Ascending aorta (tissue), 2 donors: ENCODE measurements around the gene WRNIP1. TPM values are rescaled to one million over a fixed set of nuclear protein-coding genes. Genes with fewer than 3 reads are reported as not detected.

ENCODE experiments used
- DNase-seq, 2 donors: peaks; one replicate each; pipeline ENCODE4 v3.0.0-alpha.2; 2019; ENCODE audit warnings: low spot score in 2 of 2
- H3K27ac ChIP-seq, 2 donors: fragments of 200-600 bp; sonication (generic); one replicate each; pipeline ENCODE4 v1.5.1; 2016 to 2017; ENCODE audit warnings: mild to moderate bottlenecking in 1 of 2
- H3K27me3 ChIP-seq: fragments of 200-600 bp; sonication (generic); one replicate; pipeline ENCODE4 v1.5.1; 2017
- H3K36me3 ChIP-seq, 2 donors: fragments of 200-600 bp; sonication (generic); one replicate each; pipeline ENCODE4 v1.5.1; 2016
- H3K4me1 ChIP-seq, 2 donors: fragments of 200-600 bp; sonication (generic); one replicate each; pipeline ENCODE4 v1.5.1; 2016 to 2017; ENCODE audit warnings: mild to moderate bottlenecking in 1 of 2
- H3K4me3 ChIP-seq, 2 donors: fragments of 200-600 bp; sonication (generic); one replicate each; pipeline ENCODE4 v1.5.1; 2016 to 2017; ENCODE audit warnings: mild to moderate bottlenecking in 1 of 2
- H3K9me3 ChIP-seq, 2 donors: fragments of 200-600 bp; sonication (generic); one replicate each; pipeline ENCODE4 v1.5.1; 2016
- intact Hi-C: fragments of 100-400 bp; cut with DNase I; formaldehyde crosslinking; loops from one replicate; pipeline ENCODE4 v1.15.1; 2023
- total RNA-seq: library from RNA; depleted of rRNA; stranded (reverse); fragments of >200 nt; gene quantifications from one replicate; pipeline ENCODE4 v1.1.0, GENCODE V29; 2016
- TF ChIP-seq, protein P1 (sequence below), 3 experiments: fragments of 200-600 bp in 2 of 3; fragments of 450-650 bp in 1 of 3; sonication (generic) in 2 of 3; IDR thresholded peaks; one replicate each; pipeline ENCODE4 v1.5.1; 2016 to 2019; ENCODE audit warnings: antibody characterized with exemption in 3 of 3, mild to moderate bottlenecking in 1 of 3, moderate library complexity in 1 of 3

Gene WRNIP1
- 100 TPM for total RNA-seq

DNA sequence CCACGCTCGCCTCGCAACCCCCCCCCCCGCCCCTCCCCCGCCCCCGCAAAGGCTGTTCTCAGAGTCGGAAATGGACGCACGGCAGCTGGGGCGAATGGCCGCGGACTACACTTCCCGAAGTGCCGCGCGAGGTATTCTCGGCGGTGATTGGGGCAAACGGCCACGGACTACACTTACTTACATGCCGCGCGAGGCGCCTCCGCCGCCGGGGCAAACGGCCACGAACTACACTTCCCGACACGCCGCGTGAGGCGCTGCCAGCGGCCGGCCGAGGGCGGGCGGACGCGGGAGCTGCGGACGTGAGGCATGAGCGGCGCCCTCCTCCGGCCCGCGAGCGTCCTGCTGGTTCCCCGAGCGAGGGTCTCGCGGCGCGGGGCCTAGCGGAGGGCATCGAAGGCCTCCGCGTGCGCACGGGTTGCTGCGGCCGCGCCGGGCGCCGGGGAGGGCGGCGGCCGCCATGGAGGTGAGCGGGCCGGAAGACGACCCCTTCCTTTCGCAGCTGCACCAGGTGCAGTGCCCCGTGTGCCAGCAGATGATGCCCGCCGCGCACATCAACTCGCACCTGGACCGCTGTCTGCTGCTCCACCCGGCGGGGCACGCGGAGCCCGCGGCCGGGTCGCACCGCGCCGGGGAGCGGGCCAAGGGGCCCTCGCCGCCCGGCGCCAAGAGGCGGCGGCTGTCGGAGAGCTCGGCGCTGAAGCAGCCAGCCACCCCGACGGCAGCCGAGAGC is at the start of gene WRNIP1:
Gene WRNIP1 (plus strand): TSS at position 228 of the 730 bp plus-strand sequence. CDS start 230 bp downstream, at position 458.
- Histone ChIP-seq H3K4me3 (peak within 1 kb of the TSS; percentile 93), H3K27me3 (no peaks in the 10 kb centered on the region), H3K36me3 (peaks cover 0 to 2% of the 10 kb centered on the region in 2 donors), H3K4me1 (peaks cover 6 to 17% of the 10 kb centered on the region in 2 donors), H3K9me3 (no peaks in the 10 kb centered on the region), H3K27ac (peak within 1 kb of the TSS; percentile 92 to 99)
- intact Hi-C loops = loop anchor here (1.0 to 5.0 kb wide), 5 partner anchors 25 to 302 kb away; partner anchors contain the start of genes RIPK1 and SERPINB1
- TF ChIP-seq, protein P1, sequence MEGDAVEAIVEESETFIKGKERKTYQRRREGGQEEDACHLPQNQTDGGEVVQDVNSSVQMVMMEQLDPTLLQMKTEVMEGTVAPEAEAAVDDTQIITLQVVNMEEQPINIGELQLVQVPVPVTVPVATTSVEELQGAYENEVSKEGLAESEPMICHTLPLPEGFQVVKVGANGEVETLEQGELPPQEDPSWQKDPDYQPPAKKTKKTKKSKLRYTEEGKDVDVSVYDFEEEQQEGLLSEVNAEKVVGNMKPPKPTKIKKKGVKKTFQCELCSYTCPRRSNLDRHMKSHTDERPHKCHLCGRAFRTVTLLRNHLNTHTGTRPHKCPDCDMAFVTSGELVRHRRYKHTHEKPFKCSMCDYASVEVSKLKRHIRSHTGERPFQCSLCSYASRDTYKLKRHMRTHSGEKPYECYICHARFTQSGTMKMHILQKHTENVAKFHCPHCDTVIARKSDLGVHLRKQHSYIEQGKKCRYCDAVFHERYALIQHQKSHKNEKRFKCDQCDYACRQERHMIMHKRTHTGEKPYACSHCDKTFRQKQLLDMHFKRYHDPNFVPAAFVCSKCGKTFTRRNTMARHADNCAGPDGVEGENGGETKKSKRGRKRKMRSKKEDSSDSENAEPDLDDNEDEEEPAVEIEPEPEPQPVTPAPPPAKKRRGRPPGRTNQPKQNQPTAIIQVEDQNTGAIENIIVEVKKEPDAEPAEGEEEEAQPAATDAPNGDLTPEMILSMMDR (IDR thresholded peaks at IDR 0.05) = peak; percentile 47 to 93 (median 58)
- DNase-seq = peak; percentile 98 to 100

DNA sequence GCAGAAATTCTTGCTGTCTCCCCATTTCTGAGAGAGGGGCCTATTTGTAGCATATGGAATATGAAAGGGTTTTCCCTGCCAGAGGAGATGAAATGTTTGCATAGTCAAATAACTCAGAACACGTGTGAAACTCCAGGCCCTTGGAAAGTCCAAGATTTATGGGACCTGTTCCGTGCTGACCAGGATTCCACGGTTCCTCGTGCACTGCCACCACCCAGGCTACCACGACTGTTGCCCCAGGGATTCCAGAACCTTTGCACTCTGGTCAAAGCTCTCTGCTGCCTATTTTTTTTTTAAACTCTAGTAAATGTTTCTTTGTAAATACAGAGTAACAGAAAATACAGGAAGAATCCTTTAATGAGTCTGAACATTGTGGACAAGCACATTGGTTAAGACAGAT is 49.5 kb upstream of the WRNIP1 start:
- H3K27me3 ChIP-seq = no peaks in the 10 kb centered on the region
- no peak overlapping the region for H3K27ac ChIP-seq
- intact Hi-C loops = no loop called here
- DNase-seq = no peak
- no peaks in the 10 kb centered on the region for H3K36me3 ChIP-seq
- TF ChIP-seq, protein P1 (IDR thresholded peaks at IDR 0.05) = no peak
- H3K9me3 ChIP-seq = no peaks in the 10 kb centered on the region
- no peak overlapping the region for H3K4me3 ChIP-seq
- no peaks in the 10 kb centered on the region for H3K4me1 ChIP-seq

DNA sequence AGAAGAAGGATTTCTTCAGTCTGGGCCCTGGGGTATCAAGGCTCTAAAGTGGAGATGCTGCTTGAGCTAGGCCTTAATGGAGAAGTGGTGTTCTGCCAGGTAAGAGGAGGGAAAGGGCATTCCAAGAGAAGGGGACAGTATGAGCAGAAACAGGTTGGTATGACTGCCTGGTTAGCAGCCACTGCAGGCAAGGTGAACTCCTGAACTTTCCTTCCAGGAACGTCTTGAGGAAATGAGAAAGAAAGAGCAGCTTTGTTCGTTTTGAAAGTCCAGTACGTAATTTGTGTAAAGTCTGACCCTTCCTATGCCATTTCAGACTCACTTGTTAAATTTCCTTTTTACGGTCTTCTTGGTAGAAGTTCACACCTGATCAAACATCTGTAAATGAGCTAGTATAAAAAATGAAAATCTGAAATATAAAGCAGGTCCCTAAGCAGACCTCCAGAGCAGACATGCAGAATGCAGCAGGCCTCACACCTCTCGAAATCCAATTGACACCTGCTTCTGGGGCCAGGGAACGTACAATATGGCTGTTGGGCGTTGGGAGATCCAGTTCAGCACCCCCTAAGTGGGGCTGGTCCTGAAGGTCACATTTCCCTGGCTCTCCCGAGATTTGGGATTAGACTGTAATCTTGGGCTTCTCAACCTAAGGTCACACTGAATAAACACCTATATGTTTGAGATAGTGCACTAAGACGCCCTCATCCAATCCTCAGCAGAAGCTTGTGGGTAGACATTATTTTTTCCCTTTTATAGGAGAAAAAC is 48.1 kb upstream of the WRNIP1 start:
- H3K27ac ChIP-seq = no peak overlapping the region
- no peaks in the 10 kb centered on the region for H3K9me3 ChIP-seq
- TF ChIP-seq, protein P1 (IDR thresholded peaks at IDR 0.05) = no peak
- no peaks in the 10 kb centered on the region for H3K36me3 ChIP-seq
- intact Hi-C loops = no loop called here
- H3K27me3 ChIP-seq = no peaks in the 10 kb centered on the region
- H3K4me1 ChIP-seq = no peaks in the 10 kb centered on the region
- no peak for DNase-seq
- H3K4me3 ChIP-seq = no peak overlapping the region

DNA sequence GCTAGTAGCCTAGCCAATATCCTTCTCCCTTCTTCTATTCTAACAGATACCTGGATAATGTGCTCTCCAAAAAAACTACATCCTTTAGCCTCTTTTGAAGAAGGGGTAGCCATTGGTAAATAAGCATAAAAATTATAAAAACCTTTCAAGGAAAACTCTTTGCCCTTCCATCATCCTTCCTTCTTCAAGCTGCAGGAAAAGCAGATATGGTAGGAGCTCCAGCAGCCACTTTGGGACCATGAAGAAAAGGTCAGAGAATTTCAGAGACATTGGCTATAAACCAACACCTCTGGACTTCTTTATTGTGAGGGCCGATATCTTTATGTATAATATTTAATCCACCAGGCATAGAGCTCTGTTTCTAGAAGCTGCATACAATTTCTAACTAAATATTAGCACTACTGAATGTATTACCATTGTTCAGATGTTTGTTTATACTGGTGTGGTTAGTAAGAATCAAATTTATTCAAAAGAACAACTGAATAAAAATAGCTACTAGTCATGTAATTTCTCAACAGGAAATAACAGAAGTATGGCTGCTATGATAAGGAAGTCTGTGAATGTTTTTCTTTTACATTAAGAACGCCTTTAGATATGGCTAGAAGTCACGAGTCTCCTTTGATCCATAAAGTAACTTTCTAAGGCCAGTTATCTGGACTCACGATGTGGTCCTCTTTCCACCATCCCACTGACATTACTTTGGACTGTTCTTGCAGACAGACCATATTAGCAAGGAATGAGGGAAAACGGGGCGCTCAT is 46.7 kb upstream of the WRNIP1 start:
- DNase-seq = no peak
- intact Hi-C loops = no loop called here
- Histone ChIP-seq H3K4me1 (no peaks in the 10 kb centered on the region), H3K9me3 (no peaks in the 10 kb centered on the region), H3K4me3 (no peak overlapping the region), H3K27me3 (no peaks in the 10 kb centered on the region), H3K27ac (no peak overlapping the region), H3K36me3 (no peaks in the 10 kb centered on the region)
- TF ChIP-seq, protein P1 (IDR thresholded peaks at IDR 0.05) = no peak

DNA sequence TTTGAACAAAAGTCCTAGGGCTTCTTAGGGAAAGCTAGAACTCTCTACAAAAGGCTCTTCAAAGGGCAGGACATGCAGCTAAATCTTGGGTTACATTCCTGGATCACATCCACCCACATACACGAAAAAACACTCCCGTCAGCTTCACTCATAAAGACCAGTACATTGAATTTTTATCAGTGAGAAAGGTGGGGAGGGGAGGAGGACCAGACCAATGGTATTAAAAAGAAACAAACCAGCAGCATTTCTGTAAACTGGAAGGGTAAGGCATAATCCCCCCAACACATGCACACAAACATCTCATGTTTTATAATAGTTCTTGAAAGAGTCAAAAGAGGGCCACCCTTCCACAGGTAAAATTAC is 46.1 kb upstream of the WRNIP1 start:
- TF ChIP-seq, protein P1 (IDR thresholded peaks at IDR 0.05) = no peak

More for the DNA sequence above, 46.1 kb upstream of the WRNIP1 start:
- intact Hi-C loops = no loop called here
- DNase-seq = no peak
- H3K27me3 ChIP-seq = no peaks in the 10 kb centered on the region
- no peaks in the 10 kb centered on the region for H3K36me3 ChIP-seq
- H3K4me1 ChIP-seq = no peaks in the 10 kb centered on the region
- no peak overlapping the region for H3K27ac ChIP-seq
- H3K9me3 ChIP-seq = no peaks in the 10 kb centered on the region
- no peak overlapping the region for H3K4me3 ChIP-seq
